Stomach (tissue), 9 donors: ENCODE measurements around the gene MYADM. TPM values are rescaled to one million over a fixed set of nuclear protein-coding genes. Genes with fewer than 3 reads are reported as not detected.

Source experiments
- DNase-seq, 2 donors: peaks; one replicate each; pipeline versions ENCODE4 v3.0.0 to v3.0.0-alpha.2; 2013 to 2019
- H3K27ac ChIP-seq, 5 donors: fragments of 200-600 bp in 4 of 5; sonication (generic) in 4 of 5; one replicate each; pipeline ENCODE4 v1.5.1; 2013 to 2019; ENCODE audit warnings: mild to moderate bottlenecking in 1 of 5, moderate library complexity in 1 of 5
- H3K27me3 ChIP-seq, 3 donors: fragments of 200-600 bp; sonication (generic); one replicate each; pipeline ENCODE4 v1.5.1; 2017 to 2019; ENCODE audit warnings: mixed run types in 1 of 3
- H3K36me3 ChIP-seq, 4 donors: fragments of 200-600 bp; sonication (generic); 1 replicate in 3 of 4; 2 replicates in 1 of 4; pipeline ENCODE4 v1.5.1; 2016 to 2019
- H3K4me1 ChIP-seq, 4 donors: fragments of 200-600 bp; sonication (generic); one replicate each; pipeline ENCODE4 v1.5.1; 2016 to 2019
- H3K4me3 ChIP-seq, 4 donors: fragments of 200-600 bp; sonication (generic) in 3 of 4; one replicate each; pipeline ENCODE4 v1.5.1; 2016 to 2019; ENCODE audit warnings: mild to moderate bottlenecking in 1 of 4
- H3K9me3 ChIP-seq, 4 donors: fragments of 200-600 bp; sonication (generic); one replicate each; pipeline ENCODE4 v1.5.1; 2016 to 2019
- EP300 ChIP-seq: sonication (generic); formaldehyde crosslinking; IDR thresholded peaks from one replicate; pipeline ENCODE4 v1.6.1; 2017; ENCODE audit warnings: antibody characterized with exemption
- POLR2A ChIP-seq, 4 donors: fragments of 450-650 bp; IDR thresholded peaks; one replicate each; pipeline ENCODE4 v1.6.1; 2016; ENCODE audit warnings: antibody characterized with exemption in 4 of 4, control low read depth in 2 of 4, mild to moderate bottlenecking in 1 of 4, moderate library complexity in 1 of 4
- POLR2AphosphoS5 ChIP-seq, 3 donors: sonication (generic); formaldehyde crosslinking; IDR thresholded peaks; one replicate each; pipeline ENCODE4 v1.6.1; 2016; ENCODE audit warnings: antibody characterized with exemption in 3 of 3
- WGBS, 5 donors: extraction: QIAGEN DNeasy Blood & Tissue Kit in 3 of 5; methylation state at CpG; one replicate each; pipeline versions ENCODE4 v1.1.5 to v1.1.7; 2013 to 2018; 5-methylcytosine and 5-hydroxymethylcytosine counted together
- intact Hi-C: fragments of 100-400 bp; cut with DNase I; formaldehyde crosslinking; loops from one replicate; pipeline ENCODE4 v1.15.1; 2023; ENCODE audit warnings: low total_unique reads
- polyA plus RNA-seq, 3 donors: library from polyadenylated mRNA; stranded (reverse); fragments of 200-250 nt; gene quantifications; one replicate each; pipeline ENCODE4 v1.2.3, GENCODE V29; 2013
- total RNA-seq, 5 donors: library from RNA; depleted of rRNA; stranded (reverse); fragments of >200 nt; gene quantifications; one replicate each; pipeline versions ENCODE4 v1.1.0 to v1.2.3, GENCODE V29; 2014 to 2016
- TF ChIP-seq, protein P1 (sequence below), 7 experiments: fragments of 450-650 bp in 4 of 7; fragments of 200-600 bp in 3 of 7; sonication (generic) in 3 of 7; IDR thresholded peaks; one replicate each; pipeline ENCODE4 v1.5.1; 2016 to 2019; ENCODE audit warnings: antibody characterized with exemption in 7 of 7, control low read depth in 2 of 7, mild to moderate bottlenecking in 1 of 7
- donor health status: healthy with polysubstance abuse.
- donor health status: Bipolar disorder and iron deficiency.
- donor health status: healthy.

Gene MYADM
- total and polyA plus RNA-seq, 8 donors = 20.7 to 195 (median 34.4) TPM

GRCh38 chr19:53885036-53885435 lies 17.4 kb downstream of the MYADM start:
- H3K4me1 ChIP-seq = peaks cover 13 to 36% (median 26%) of the 10 kb centered on the region in 4 donors
- no peak overlapping the region for H3K27ac ChIP-seq
- intact Hi-C loops = no loop called here
- TF ChIP-seq EP300 (no peak), POLR2AphosphoS5 (IDR thresholded peaks at IDR 0.05) (no peak), POLR2A (IDR thresholded peaks at IDR 0.05) (no peak)
- TF ChIP-seq, protein P1, sequence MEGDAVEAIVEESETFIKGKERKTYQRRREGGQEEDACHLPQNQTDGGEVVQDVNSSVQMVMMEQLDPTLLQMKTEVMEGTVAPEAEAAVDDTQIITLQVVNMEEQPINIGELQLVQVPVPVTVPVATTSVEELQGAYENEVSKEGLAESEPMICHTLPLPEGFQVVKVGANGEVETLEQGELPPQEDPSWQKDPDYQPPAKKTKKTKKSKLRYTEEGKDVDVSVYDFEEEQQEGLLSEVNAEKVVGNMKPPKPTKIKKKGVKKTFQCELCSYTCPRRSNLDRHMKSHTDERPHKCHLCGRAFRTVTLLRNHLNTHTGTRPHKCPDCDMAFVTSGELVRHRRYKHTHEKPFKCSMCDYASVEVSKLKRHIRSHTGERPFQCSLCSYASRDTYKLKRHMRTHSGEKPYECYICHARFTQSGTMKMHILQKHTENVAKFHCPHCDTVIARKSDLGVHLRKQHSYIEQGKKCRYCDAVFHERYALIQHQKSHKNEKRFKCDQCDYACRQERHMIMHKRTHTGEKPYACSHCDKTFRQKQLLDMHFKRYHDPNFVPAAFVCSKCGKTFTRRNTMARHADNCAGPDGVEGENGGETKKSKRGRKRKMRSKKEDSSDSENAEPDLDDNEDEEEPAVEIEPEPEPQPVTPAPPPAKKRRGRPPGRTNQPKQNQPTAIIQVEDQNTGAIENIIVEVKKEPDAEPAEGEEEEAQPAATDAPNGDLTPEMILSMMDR (IDR thresholded peaks at IDR 0.05) = no peak
- H3K9me3 ChIP-seq = no peaks in the 10 kb centered on the region
- H3K4me3 ChIP-seq = no peak overlapping the region
- no peaks in the 10 kb centered on the region for H3K36me3 ChIP-seq
- DNase-seq = no peak
- peaks cover 18 to 72% (median 36%) of the 10 kb centered on the region in 3 donors for H3K27me3 ChIP-seq
- WGBS, 5 donors = 90 to 96% (median 95%) methylated on average over 10 of the region's 10 CpGs

GRCh38 chr19:53892301-53892980 lies 24.8 kb downstream of the MYADM start:
- H3K4me3 ChIP-seq = no peak overlapping the region
- intact Hi-C loops = loop anchor here (10.0 kb wide), 1 partner anchor 48 kb away; no protein-coding TSS in a partner anchor
- peaks cover 0 to 82% (median 30%) of the 10 kb centered on the region in 3 donors for H3K27me3 ChIP-seq
- TF ChIP-seq, protein P1 (IDR thresholded peaks at IDR 0.05) = no peak
- WGBS, 5 donors = 67 to 82% (median 75%) methylated on average over 19 to 23 of the region's 23 CpGs
- no peaks in the 10 kb centered on the region for H3K36me3 ChIP-seq
- no peaks in the 10 kb centered on the region for H3K9me3 ChIP-seq
- DNase-seq = no peak
- peaks cover 0 to 11% (median 8%) of the 10 kb centered on the region in 4 donors for H3K4me1 ChIP-seq
- H3K27ac ChIP-seq = no peak overlapping the region

DNA sequence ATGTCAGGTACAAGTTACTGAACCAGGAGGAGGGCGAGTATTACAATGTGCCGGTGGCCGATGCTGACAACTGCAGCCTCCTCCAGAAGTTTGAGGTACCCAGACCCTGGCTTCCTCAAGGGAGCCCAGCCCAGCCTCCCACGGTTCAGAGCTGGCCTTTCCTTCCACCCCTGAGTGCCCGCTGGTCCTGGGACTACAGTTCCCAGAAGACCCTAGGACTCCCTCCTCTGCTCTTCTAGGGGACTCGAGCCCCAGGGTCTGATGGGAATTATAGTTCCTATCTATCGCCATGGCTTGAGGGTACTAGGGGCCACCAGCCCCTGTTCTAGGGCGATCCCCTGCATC lies 25.3 kb downstream of the MYADM start:
- WGBS, 5 donors = 62 to 71% (median 65%) methylated on average over 8 of the region's 8 CpGs
- intact Hi-C loops = loop anchor here (10.0 kb wide), 1 partner anchor 48 kb away; no protein-coding TSS in a partner anchor
- no peak overlapping the region for H3K27ac ChIP-seq
- peaks cover 0 to 11% (median 8%) of the 10 kb centered on the region in 4 donors for H3K4me1 ChIP-seq
- no peak for TF ChIP-seq POLR2A (IDR thresholded peaks at IDR 0.05)
- no peak for TF ChIP-seq POLR2AphosphoS5 (IDR thresholded peaks at IDR 0.05)
- no peak for TF ChIP-seq EP300
- TF ChIP-seq, protein P1 (IDR thresholded peaks at IDR 0.05) = no peak
- no peak for DNase-seq
- peaks cover 0 to 88% (median 36%) of the 10 kb centered on the region in 3 donors for H3K27me3 ChIP-seq
- no peak overlapping the region for H3K4me3 ChIP-seq
- no peaks in the 10 kb centered on the region for H3K9me3 ChIP-seq
- H3K36me3 ChIP-seq = no peaks in the 10 kb centered on the region

GRCh38 chr19:53894707-53895106 lies 27.0 kb downstream of the MYADM start:
- intact Hi-C loops = loop anchor here (10.0 kb wide), 1 partner anchor 50 kb away; no protein-coding TSS in a partner anchor
- TF ChIP-seq EP300 (no peak), POLR2A (IDR thresholded peaks at IDR 0.05) (no peak), POLR2AphosphoS5 (IDR thresholded peaks at IDR 0.05) (no peak)
- TF ChIP-seq, protein P1 (IDR thresholded peaks at IDR 0.05) = no peak
- Histone ChIP-seq H3K9me3 (no peaks in the 10 kb centered on the region), H3K27ac (no peak overlapping the region), H3K27me3 (peaks cover 0 to 99% (median 46%) of the 10 kb centered on the region in 3 donors), H3K4me1 (peaks cover 0 to 8% (median 6%) of the 10 kb centered on the region in 4 donors), H3K4me3 (no peak overlapping the region), H3K36me3 (no peaks in the 10 kb centered on the region)
- DNase-seq = no peak
- WGBS, 5 donors = 74 to 80% (median 75%) methylated on average over 9 of the region's 9 CpGs
